HG02623 (cell line): ENCODE data around the gene POLR2B.
"Not testable (repeated sequence)": the region's sequence is repeated elsewhere in the genome, so short reads cannot be mapped to it uniquely, and the experiment has no call there.

Experiments used
- ATAC-seq: cut with Tn5 transposase; IDR thresholded peaks from one replicate; pipeline ENCODE4 v1.9.1; 2021; ENCODE audit warnings: moderate library complexity; ENCODE audit not compliant: unreplicated experiment

The POLR2B gene

DNA sequence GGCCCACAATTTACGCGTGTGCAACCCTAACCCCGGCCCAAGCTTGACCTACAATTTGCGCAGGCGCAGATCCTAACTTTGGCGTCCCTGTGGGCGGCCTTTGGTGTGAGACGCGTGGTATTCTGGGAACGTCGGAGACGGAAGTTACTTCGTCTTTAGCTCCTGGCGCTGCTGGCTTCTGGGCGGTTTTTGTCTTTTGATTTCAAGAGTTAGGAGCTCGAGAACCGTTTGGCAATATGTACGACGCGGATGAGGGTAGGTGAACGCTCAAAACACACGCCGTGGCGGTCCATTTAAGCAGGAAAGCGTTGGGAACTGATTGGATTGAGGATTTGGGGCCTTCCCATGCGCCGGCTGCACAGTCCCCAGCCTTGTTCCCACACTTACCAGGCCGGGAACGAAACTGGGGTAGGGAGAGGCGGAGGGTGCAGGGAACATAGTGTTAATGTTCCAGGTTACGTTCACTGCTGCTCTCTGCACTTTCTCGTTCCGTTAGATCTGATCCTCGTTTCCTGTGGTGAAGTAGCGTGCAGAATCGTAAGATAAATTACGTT, at the start of gene POLR2B:
TSS of gene POLR2B (plus strand) at position 147 of the 554 bp plus-strand sequence. CDS start at position 237, 90 bp downstream.
- peak; percentile 43 for ATAC-seq

GRCh38 chr4:56930638-56931037, 48.1 kb upstream of the POLR2B start:
- no peak for ATAC-seq

DNA sequence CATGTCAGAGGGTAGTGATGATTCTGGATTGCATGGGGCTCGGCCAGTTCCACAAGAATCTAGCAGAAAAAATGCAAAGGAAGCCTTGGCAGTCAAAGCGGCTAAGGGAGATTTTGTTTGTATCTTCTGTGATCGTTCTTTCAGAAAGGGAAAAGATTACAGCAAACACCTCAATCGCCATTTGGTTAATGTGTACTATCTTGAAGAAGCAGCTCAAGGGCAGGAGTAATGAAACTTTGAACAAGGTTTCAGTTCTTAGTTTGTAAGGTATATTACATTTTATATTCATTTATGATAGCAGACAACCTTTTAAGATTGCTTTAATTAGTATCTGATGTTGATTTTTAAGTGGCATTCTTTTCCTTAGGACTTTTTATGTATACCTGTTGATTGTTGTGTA, 46.8 kb upstream of the POLR2B start:
- ATAC-seq: no peak

DNA sequence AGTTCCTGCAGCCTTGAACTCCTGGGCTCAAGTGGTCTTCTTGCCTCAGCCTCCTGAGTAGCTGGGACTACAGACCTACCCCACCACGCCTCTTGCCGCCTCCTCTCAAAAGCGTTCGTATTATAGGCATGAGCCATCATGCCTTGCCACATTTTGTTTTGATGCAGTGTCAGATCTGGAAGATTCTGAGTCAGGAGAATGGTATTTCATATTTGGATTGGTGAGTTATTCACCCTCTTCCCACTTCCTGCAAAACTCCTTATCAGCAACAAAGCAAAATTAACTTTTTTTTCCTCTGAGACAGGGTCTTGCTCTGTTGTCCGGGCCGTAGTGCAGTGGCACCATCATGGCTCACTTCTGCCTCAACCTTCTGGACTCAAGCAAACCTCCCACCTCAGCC, 41.4 kb upstream of the POLR2B start:
- ATAC-seq: no peak

GRCh38 chr4:56939826-56940225, 38.9 kb upstream of the POLR2B start:
- ATAC-seq: not testable (repeated sequence)

- ATAC-seq: no peak
Observed at GRCh38 chr4:56940403-56940802, 38.3 kb upstream of the POLR2B start.

- ATAC-seq: no peak
Observed at GRCh38 chr4:56940971-56941370, 37.7 kb upstream of the POLR2B start.

DNA sequence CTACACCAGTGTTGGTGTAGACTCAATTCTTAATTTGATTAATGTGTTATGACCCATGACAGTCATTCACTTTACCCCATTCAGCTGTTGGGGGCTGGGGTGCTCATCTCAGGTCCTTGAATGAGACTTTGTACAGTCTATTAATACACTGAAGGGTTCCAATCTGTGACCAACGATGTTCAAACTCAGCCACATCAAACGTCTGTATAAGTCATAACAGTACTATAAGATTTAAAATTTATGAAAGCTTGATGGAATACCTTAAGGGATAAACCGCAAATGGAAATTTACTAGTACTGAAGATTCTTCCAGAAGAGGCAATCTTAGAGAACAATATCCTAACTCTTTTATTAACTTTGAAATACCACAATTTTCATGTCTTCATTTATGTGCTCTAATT, 37.3 kb upstream of the POLR2B start:
- no peak for ATAC-seq

GRCh38 chr4:56953680-56954520, 24.8 kb upstream of the POLR2B start:
- ATAC-seq: no peak

DNA sequence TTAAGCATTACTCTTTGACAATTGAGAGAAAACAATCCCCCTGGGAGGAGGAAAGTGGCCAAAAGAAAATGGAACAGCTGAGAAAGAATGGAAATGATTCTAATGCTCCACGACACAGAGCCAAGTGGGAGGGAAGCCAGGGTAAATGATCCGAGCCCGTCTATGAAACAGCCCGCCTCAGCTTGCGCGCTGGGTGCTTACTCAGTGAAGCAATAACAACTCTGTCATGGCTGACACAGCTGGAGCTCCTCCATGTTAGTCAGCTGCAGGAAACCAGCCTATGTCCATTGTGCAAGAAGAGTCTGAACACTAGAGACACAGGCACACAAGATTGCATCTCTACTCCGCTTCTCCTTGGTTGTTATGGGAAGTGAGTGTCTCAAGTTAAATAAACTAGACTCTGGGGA, 20.6 kb upstream of the POLR2B start:
- no peak for ATAC-seq

GRCh38 chr4:56959100-56959499, 19.6 kb upstream of the POLR2B start:
- ATAC-seq: no peak

- no peak for ATAC-seq
Observed at GRCh38 chr4:56961107-56961500, 17.6 kb upstream of the POLR2B start.

GRCh38 chr4:56971383-56971782, 7.3 kb upstream of the POLR2B start:
- ATAC-seq: no peak

GRCh38 chr4:56972389-56972788, 6.3 kb upstream of the POLR2B start:
- ATAC-seq: no peak

- no peak for ATAC-seq
Observed at GRCh38 chr4:56972809-56973208, 5.9 kb upstream of the POLR2B start.

- no peak for ATAC-seq
Observed at GRCh38 chr4:56973336-56973735, 5.4 kb upstream of the POLR2B start.

DNA sequence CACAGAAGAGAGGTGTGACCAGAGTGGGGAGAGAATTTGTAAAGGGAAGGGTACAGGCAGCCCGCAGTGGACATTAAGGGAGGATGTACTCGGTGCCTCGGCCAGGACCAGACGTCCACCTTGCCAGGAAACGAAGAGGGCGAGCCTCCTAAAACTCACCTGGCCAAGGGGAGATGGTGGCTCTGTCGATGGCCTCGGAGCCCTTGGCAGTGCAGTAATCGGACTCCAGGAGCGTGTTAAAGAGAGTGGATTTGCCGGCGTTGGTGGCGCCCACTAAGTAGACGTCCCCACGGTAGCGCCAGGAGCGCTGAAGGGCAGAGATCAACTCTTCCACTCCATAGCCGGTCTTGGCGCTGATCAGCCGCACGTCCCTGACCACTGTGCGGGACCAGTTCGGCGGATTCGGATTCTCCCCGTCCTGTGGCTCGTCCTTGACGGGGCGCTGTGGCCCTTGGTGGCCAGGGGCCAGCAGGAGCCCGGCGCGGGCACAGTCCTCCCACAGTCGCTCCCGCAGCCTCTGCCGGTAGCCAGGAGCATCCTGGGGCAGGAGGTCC, 2.3 kb upstream of the POLR2B start:
- ATAC-seq: no peak

DNA sequence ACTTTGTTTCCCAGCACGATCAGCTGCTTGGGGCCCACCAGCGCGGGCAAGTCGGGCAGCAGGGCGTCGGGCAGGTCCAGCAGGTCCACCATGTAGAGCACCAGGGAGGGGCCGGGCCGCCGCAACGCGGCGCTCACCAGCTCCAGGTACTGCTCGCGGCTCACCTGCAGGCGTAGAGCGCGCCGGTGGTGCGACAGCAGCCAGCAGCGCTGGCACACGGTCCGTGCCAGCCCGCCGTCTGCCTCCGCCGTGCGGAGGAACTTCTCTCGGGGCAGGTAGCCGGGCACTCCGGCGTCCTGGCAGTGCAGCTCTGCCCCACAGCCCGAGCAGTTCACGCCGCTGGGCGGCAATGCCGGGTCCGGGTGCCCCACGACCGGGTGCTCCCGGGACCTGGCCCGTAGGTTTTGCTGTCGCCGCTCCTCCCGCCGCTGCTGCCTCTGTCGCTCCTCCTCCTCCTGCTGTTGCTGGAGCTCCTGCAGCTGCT, 1.8 kb upstream of the POLR2B start:
- peak; percentile 25 for ATAC-seq

DNA sequence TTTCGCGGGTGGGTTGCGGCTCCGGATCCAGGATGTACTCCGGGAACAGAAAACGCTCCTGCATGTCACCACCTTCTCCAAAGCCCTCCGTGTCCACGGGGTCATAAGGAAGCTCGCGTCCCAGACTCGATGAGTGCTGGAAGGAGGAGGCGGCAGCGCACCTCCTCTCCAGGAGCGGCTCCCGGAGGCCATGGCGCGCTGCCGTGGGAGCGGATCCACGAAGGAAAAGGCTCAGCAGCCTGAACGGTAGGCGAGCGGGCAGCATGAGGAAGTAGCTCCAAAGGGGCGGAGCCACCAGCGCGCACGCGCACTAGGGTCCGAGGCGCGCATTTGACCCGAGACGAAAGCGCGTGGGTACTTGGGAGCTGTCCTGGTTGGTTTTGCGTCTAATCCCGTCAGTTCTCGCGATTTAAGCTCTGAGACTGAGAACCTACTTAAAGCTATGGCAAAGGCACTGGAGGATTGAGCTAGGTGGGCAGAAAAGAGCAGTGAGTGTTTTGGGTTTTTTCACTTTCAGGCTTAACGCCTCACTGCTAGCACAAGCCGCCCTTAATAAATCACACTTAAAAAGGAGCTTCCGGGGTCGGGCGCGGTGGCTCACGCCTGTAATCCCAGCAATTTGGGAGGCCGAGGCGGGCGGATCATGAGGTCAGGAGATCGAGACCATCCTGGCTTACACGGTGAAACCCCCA, 1.2 kb upstream of the POLR2B start, which contains the start of gene NOA1:
TSS of gene NOA1 (minus strand) at position 286 of the 692 bp plus-strand sequence. CDS start at position 265, 21 bp downstream.
- ATAC-seq: peak; percentile 82

DNA sequence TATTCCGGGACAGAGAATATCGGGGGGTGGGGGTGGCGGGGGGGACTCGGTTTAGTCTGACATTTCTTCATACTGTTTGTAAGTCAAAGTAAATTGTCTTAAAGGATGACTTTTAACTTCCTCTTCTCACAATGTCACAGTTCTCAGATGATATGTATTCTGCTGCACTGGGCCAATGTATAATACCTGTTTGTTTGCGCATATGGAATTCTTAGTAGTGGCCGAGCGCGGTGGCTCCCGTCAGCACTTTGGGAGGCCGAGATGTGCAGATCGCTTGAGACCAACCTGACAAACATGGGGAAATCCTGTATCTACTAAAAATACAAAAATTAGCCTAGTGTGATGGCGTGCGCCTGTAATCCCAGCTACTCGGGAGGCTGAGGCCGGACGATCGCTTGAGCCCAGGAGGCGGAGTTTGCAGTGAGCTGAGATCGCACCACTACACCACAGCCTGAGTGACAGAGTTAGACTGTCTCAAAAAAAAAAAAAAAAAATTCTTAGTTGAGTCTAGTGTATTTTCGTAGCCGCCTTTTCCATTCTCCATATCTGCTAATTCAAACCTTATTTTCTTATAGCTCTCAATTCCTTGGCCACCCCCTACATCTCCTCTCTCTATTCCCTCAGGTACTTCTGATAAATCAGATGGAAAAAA, 851 bp downstream of the POLR2B start:
- no peak for ATAC-seq

GRCh38 chr4:56981795-56982201, 3.1 kb downstream of the POLR2B start:
- ATAC-seq: no peak
